GM19328 (cell line): ENCODE data around the gene GPC1.
A peak's percentile ranks its signal among the peaks of the same experiment; 100 is the strongest.

Experiments
- ATAC-seq: cut with Tn5 transposase; IDR thresholded peaks from one replicate; pipeline ENCODE4 v1.9.1; 2021; ENCODE audit warnings: mild to moderate bottlenecking, moderate library complexity; ENCODE audit not compliant: unreplicated experiment

The GPC1 gene

GRCh38 chr2:240430595-240430994, 4.9 kb upstream of the GPC1 start:
- no peak for ATAC-seq

GRCh38 chr2:240431271-240431660, 4.2 kb upstream of the GPC1 start:
- no peak for ATAC-seq

GRCh38 chr2:240431661-240432424, 3.6 kb upstream of the GPC1 start:
- no peak for ATAC-seq

- ATAC-seq = no peak
Measured at GRCh38 chr2:240432430-240432819, 3.0 kb upstream of the GPC1 start.

- no peak for ATAC-seq
Measured at GRCh38 chr2:240432820-240433801, 2.4 kb upstream of the GPC1 start.

- no peak for ATAC-seq
Measured at GRCh38 chr2:240433973-240434727, 1.3 kb upstream of the GPC1 start.

- peak; percentile 55 for ATAC-seq
Measured at GRCh38 chr2:240434728-240435456, 571 bp upstream of the GPC1 start.

GRCh38 chr2:240435948-240436682, 652 bp downstream of the GPC1 start:
- no peak for ATAC-seq

- no peak for ATAC-seq
Measured at GRCh38 chr2:240436683-240437550, 1.5 kb downstream of the GPC1 start.

GRCh38 chr2:240437551-240437860, 2.0 kb downstream of the GPC1 start:
- no peak for ATAC-seq

GRCh38 chr2:240437861-240438809, 2.7 kb downstream of the GPC1 start:
- no peak for ATAC-seq

- ATAC-seq = no peak
Measured at GRCh38 chr2:240438810-240439697, 3.6 kb downstream of the GPC1 start.

GRCh38 chr2:240439698-240440151, 4.3 kb downstream of the GPC1 start:
- no peak for ATAC-seq

GRCh38 chr2:240440251-240440650, 4.8 kb downstream of the GPC1 start:
- no peak for ATAC-seq

GRCh38 chr2:240440704-240441320, 5.3 kb downstream of the GPC1 start:
- no peak for ATAC-seq

- no peak for ATAC-seq
Measured at GRCh38 chr2:240441326-240441992, 6.0 kb downstream of the GPC1 start.
